Measurements from ENCODE around the gene RAD50. TPM values are rescaled to one million over a fixed set of nuclear protein-coding genes. Genes with fewer than 3 reads are reported as not detected.
"Not testable (repeated sequence)": the region's sequence is repeated elsewhere in the genome, so short reads cannot be mapped to it uniquely, and the experiment has no call there.

The RAD50 gene
- total RNA-seq, 1 donor from 2014 or later: 55.8 TPM

DNA sequence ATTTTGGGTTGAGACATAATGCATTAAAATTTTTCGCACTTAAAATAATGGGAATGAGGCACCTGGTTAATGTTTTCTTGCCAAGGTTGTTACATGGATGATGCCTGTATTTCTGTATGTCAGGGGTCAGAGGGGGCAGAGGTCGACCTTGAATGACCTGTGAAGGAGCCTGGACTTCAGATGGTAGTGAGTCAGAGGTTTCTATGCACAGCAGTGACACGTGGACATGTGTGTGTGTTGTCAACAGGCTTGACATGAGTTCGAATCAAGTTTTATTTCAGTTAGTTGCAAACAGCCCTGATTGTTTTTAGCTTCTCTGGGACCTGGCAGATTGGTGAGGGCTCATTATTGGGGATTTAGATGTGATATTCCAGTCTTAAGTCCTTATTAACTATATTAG is 17.1 kb upstream of the RAD50 start:
- Mint-ChIP-seq H3K27me3 (ENCODE audit: low read depth) (peaks cover 23% of the 10 kb centered on the region), H3K4me3 (ENCODE audit: low read depth) (no peak overlapping the region), H3K36me3 (ENCODE audit: low read depth) (no peaks in the 10 kb centered on the region), H3K4me1 (ENCODE audit: low read depth) (peaks cover 24% of the 10 kb centered on the region), H3K9me3 (no peaks in the 10 kb centered on the region), H3K27ac (no peak overlapping the region)
- DNase-seq (ENCODE audit: low spot score): no peak
- intact Hi-C loops (cut with micrococcal nuclease): no loop called here

DNA sequence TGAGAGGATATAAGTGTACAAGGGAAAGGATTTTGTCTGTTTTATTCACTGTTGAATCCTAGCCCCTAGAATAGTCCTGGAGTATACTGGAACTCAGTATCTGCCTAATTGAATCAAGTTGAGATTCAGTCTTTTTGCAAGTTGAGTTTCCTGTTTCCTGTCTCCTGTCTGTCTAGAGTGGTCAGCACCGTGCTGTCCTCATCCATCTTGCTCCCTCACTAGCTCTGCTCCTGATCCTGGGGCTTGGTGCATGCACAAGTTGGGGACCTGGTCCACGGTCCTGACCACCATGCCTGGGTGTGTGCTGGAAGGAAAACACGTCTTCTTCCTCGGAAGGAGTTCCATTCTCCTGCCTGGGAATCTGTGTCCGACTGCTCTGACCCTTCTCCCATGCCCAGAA is 16.6 kb upstream of the RAD50 start:
- H3K4me3 Mint-ChIP-seq (ENCODE audit: low read depth): no peak overlapping the region
- no peaks in the 10 kb centered on the region for H3K9me3 Mint-ChIP-seq
- intact Hi-C loops (cut with micrococcal nuclease): no loop called here

DNA sequence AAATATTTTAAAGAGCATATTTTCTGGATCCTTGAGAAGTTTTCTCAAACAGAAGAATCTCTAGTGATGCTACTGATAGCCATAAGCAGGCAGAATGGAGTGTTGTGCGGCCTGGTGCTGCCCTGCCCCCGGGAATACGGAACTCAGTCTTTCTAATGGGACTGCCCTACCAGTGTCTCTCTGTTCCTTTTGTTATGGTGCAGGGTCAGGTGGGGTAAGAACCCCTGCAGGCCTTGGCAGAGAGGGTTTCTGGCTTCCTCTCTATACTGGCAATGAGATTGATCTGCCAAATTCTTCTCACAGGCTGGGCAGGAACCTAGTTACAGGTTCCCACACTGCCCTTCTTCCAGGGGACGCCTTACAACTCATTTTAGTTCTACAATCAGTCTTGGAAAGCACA is 16.0 kb upstream of the RAD50 start:
- no peaks in the 10 kb centered on the region for H3K36me3 Mint-ChIP-seq (ENCODE audit: low read depth)
- no peak overlapping the region for H3K4me3 Mint-ChIP-seq (ENCODE audit: low read depth)
- intact Hi-C loops (cut with micrococcal nuclease): no loop called here
- H3K9me3 Mint-ChIP-seq: no peaks in the 10 kb centered on the region
- H3K27ac Mint-ChIP-seq: no peak overlapping the region
- peaks cover 31% of the 10 kb centered on the region for H3K4me1 Mint-ChIP-seq (ENCODE audit: low read depth)
- peaks cover 14% of the 10 kb centered on the region for H3K27me3 Mint-ChIP-seq (ENCODE audit: low read depth)
- DNase-seq (ENCODE audit: low spot score): no peak

More for the DNA sequence above, 16.6 kb upstream of the RAD50 start:
- Mint-ChIP-seq H3K4me1 (ENCODE audit: low read depth) (peaks cover 28% of the 10 kb centered on the region), H3K36me3 (ENCODE audit: low read depth) (no peaks in the 10 kb centered on the region), H3K27ac (no peak overlapping the region), H3K27me3 (ENCODE audit: low read depth) (peaks cover 18% of the 10 kb centered on the region)
- no peak for DNase-seq (ENCODE audit: low spot score)

DNA sequence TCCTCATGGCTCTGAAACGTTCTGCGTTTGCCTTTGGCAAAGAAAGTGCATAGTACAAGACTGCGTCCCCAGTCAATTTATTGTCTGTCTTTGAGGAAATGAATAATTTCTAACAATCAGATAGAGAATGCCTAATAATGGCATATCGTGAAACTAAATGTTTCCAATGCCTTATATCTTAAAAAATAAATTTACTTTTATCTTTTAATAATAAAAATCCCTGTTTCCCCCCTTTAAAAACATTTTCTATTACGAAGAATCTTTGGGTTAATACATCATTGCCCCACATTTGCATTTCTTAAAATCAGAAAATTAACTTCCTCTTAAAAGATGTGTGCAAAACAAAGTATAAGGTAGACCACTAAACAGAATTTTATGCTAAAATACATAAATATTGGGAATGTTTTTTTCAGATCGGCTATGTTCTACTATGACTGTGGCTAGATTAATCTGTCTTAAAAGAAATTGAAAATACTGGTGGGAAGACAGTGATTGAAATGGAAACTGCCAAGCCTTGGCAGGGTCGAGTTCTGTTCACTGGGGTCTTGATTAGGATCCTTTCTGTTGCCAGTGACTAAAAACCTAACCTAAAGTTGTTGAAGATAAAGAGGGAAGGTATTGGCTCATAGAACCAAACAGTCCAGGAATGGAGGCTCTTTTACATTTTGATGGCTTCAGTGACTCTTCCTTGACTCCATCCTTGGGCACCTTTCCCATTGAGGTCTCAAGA is 13.1 kb upstream of the RAD50 start, which contains the start of gene IL5:
IL5 (minus strand) TSS at position 51 of the 730 bp plus-strand sequence; CDS start at position 7, 44 bp downstream.
- Mint-ChIP-seq H3K4me1 (ENCODE audit: low read depth) (peaks cover 53% of the 10 kb centered on the region), H3K36me3 (ENCODE audit: low read depth) (peaks cover 6% of the 10 kb centered on the region), H3K4me3 (ENCODE audit: low read depth) (no peak within 1 kb of the TSS), H3K9me3 (no peaks in the 10 kb centered on the region), H3K27me3 (ENCODE audit: low read depth) (peaks cover 6% of the 10 kb centered on the region), H3K27ac (peak within 1 kb of the TSS; percentile 46)
- DNase-seq (ENCODE audit: low spot score): no peak
- intact Hi-C loops (cut with micrococcal nuclease): no loop called here

DNA sequence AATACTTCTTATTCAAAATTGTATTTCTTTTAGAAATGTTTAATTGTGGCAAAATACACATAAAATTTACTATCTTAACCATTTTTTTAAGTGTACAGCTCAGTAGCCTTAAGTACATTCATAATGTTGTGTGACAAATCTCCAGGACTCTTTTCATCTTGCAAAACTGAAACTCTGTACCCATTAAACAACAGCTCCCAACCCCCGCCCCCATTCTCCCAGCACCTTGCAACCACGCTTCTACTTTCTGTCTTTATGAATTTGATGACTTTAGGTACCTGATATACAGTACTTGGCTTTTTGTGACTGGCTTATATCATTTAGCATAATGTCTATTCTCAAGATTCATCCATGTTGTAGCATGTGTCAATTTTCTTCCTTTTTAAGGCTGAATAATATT is 10.7 kb upstream of the RAD50 start:
- Mint-ChIP-seq H3K27ac (peak overlapping the region; percentile 41), H3K27me3 (ENCODE audit: low read depth) (peaks cover 6% of the 10 kb centered on the region), H3K4me3 (ENCODE audit: low read depth) (no peak overlapping the region), H3K4me1 (ENCODE audit: low read depth) (peaks cover 61% of the 10 kb centered on the region), H3K9me3 (no peaks in the 10 kb centered on the region), H3K36me3 (ENCODE audit: low read depth) (peaks cover 6% of the 10 kb centered on the region)
- intact Hi-C loops (cut with micrococcal nuclease): loop anchor here (5.0 kb wide), 2 partner anchors 116 to 206 kb away; no protein-coding TSS in a partner anchor
- no peak for DNase-seq (ENCODE audit: low spot score)

DNA sequence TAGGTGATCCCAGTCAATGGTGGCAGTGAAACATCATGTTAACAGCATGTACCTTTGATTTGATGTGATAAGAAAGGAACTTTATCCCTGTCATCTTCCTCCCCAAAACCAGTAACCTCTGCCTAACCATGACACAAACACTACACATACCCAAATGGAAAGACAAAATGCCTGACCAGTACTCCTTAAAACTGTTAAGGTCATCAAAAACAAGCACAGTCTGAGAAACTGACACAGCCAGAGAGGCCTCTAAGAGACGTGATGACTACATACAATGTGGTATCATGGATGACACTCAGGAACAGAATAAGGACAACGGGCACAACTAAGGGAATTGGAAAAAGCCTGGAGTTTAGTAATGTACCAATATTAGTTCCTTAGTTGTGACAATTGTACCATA is 9.5 kb upstream of the RAD50 start:
- no peak overlapping the region for H3K4me3 Mint-ChIP-seq (ENCODE audit: low read depth)
- H3K4me1 Mint-ChIP-seq (ENCODE audit: low read depth): peaks cover 62% of the 10 kb centered on the region
- intact Hi-C loops (cut with micrococcal nuclease): loop anchor here (5.0 kb wide), 2 partner anchors 115 to 205 kb away; no protein-coding TSS in a partner anchor

DNA sequence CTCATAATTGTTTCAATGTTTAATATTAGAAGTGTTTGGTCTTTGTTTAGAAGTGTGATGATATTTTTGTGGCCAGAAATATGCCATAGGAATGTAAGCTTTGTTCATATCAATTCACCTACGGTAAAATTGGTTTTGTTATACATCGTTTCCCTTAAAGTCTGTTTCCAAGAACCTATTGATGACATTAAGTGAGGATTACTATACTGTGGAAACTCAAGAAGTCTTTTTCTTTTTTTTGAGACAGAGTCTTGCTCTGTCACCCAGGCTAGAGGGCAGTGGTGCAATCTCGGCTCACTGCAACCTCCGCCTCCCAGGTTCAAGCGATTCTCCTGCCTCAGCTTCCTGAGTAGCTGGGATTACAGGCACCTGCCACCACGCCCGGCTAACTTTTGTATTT is 7.9 kb upstream of the RAD50 start:
- H3K27me3 Mint-ChIP-seq (ENCODE audit: low read depth); H3K4me3 Mint-ChIP-seq (ENCODE audit: low read depth); DNase-seq (ENCODE audit: low spot score); H3K9me3 Mint-ChIP-seq; H3K36me3 Mint-ChIP-seq (ENCODE audit: low read depth): not testable (repeated sequence)
- H3K27ac Mint-ChIP-seq: peak overlapping the region; percentile 62
- intact Hi-C loops (cut with micrococcal nuclease): loop anchor here (1.0 to 5.0 kb wide), 5 partner anchors 8 to 203 kb away; no protein-coding TSS in a partner anchor
- H3K4me1 Mint-ChIP-seq (ENCODE audit: low read depth): peaks cover 65% of the 10 kb centered on the region

More for the DNA sequence above, 9.5 kb upstream of the RAD50 start:
- Mint-ChIP-seq H3K36me3 (ENCODE audit: low read depth) (peaks cover 6% of the 10 kb centered on the region), H3K27ac (peak overlapping the region; percentile 66), H3K9me3 (no peaks in the 10 kb centered on the region), H3K27me3 (ENCODE audit: low read depth) (no peaks in the 10 kb centered on the region)
- no peak for DNase-seq (ENCODE audit: low spot score)

DNA sequence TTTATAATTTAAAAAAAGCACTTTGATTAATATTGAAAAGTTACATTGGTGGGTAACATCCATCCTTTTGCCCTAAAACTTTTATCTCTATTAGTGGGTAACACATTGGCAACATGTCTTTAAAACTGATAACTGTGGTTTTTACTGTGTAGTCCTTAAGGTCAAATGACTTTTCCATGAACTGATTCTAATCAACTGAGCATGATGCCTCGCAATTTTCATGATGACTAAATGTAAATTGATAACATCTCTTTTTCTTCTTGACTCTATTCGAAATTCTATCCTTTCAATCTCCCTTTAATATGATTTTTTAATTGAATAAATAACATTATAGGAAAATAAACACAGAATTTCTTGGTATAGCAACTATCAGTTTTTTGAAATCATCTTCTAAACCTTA is 7.2 kb upstream of the RAD50 start:
- H3K4me3 Mint-ChIP-seq (ENCODE audit: low read depth): no peak overlapping the region
- H3K27ac Mint-ChIP-seq: peak overlapping the region; percentile 28
- intact Hi-C loops (cut with micrococcal nuclease): loop anchor here (1.0 to 5.0 kb wide), 5 partner anchors 8 to 203 kb away; no protein-coding TSS in a partner anchor
- peaks cover 57% of the 10 kb centered on the region for H3K4me1 Mint-ChIP-seq (ENCODE audit: low read depth)
- no peaks in the 10 kb centered on the region for H3K9me3 Mint-ChIP-seq
- H3K27me3 Mint-ChIP-seq (ENCODE audit: low read depth): no peaks in the 10 kb centered on the region
- DNase-seq (ENCODE audit: low spot score): no peak
- H3K36me3 Mint-ChIP-seq (ENCODE audit: low read depth): peaks cover 6% of the 10 kb centered on the region

DNA sequence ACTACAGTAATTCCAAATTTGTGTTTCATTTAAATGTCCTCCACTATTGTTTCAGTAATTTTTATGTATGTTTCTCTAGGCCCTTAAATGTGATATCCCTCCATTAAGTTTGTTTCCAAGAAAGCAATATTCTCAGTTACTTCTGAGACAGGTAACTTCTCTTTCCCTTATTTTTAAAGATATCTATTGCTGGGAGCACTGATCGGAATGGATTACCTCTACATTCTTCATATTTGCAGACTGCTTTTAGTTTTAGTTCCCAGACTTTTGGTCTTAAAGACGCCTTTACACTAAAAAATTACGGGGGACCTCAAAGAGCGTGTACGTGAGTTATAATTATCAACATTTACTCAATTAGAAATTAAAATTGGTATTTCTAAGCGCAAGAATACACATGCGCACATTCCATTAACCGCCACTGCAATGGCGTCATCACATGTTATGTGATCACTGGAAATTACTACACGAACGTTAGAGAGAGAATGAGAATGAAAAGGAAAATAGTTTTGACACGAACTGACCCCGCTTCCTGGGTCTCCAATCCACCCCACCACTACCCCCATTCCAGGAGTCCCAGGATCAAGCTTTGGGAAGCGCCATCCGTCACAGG is 519 bp upstream of the RAD50 start:
- H3K27ac Mint-ChIP-seq: peak overlapping the region; percentile 93
- peaks cover 20% of the 10 kb centered on the region for H3K36me3 Mint-ChIP-seq (ENCODE audit: low read depth)
- H3K4me3 Mint-ChIP-seq (ENCODE audit: low read depth): peak overlapping the region; percentile 89
- no peaks in the 10 kb centered on the region for H3K27me3 Mint-ChIP-seq (ENCODE audit: low read depth)
- H3K9me3 Mint-ChIP-seq: peaks cover 9% of the 10 kb centered on the region
- peaks cover 34% of the 10 kb centered on the region for H3K4me1 Mint-ChIP-seq (ENCODE audit: low read depth)
- intact Hi-C loops (cut with micrococcal nuclease): loop anchor here (5.0 kb wide), 2 partner anchors 101 to 181 kb away; partner anchors contain the start of genes IL13 and KIF3A
- DNase-seq (ENCODE audit: low spot score): no peak

DNA sequence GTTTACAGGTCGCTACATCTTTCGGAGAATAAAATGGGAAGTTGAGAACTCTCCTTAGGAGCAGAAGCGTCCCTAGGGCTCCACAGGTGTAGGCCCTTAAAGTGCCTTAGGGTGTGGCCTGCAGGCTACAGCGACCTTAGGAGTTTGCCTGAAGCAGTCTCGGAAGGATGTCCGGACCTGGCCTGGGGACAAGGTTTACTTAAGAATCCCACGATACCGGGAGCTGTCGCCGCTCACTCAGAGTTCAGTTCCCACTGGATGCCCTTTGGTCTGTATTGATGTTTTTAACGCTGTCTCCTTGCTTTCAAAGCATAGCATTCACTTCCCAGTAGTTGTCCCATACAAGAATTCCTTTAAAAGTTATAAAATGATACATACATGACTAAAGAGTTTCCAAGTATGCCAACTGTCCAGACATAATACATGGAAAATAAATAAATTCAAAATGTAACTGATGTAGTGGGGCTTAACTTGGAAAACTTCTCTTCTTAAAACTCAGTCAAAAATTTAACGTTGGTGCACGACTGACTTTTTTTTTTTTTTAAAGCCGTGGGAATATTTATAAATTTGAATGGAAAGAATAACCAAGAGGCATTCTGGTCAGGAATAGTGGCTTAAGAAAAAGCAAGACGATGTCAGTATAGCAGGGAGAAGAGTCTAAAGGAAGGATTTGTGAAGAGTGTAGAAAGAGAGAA is 848 bp downstream of the RAD50 start:
- intact Hi-C loops (cut with micrococcal nuclease): loop anchor here (1.0 to 5.0 kb wide), 3 partner anchors 8 to 180 kb away; partner anchors contain the start of genes IL13 and KIF3A
- no peaks in the 10 kb centered on the region for H3K27me3 Mint-ChIP-seq (ENCODE audit: low read depth)
- peak overlapping the region; percentile 93 for H3K27ac Mint-ChIP-seq
- no peak for DNase-seq (ENCODE audit: low spot score)
- peaks cover 20% of the 10 kb centered on the region for H3K36me3 Mint-ChIP-seq (ENCODE audit: low read depth)
- peaks cover 9% of the 10 kb centered on the region for H3K9me3 Mint-ChIP-seq
- H3K4me3 Mint-ChIP-seq (ENCODE audit: low read depth): peak overlapping the region; percentile 89
- H3K4me1 Mint-ChIP-seq (ENCODE audit: low read depth): peaks cover 31% of the 10 kb centered on the region

DNA sequence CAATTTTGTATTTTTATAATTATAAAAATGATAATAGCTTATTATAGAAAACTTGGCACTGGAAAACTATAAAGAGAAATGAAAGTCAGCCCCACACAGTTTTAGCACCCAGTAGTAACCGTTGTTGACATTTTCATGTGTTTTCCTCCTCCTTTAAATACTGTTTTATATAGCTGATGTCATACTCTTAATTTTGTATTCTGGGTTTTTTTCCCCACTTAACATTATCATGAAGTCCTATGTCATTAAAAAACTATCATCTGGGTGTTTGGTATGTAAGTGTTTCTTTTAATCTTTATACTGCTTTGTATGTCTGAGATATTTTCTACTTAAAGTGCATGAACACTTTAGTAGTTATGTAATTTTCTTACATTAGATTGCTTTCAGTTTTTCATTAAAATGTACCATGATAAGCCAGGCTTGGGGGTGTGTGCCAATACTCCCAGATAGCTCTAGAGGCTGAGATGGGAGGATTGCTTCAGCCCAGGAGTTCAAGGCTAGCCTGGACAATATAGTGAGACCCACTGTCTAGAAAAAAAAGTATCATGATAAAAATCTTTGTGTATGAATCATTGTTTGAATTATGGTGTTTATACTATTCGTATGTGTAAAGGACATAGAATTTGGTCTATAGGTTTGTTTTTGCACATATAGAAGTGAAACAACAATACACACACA is 2.7 kb downstream of the RAD50 start:
- intact Hi-C loops (cut with micrococcal nuclease): loop anchor here (5.0 kb wide), 2 partner anchors 98 to 178 kb away; partner anchors contain the start of genes IL13 and KIF3A
- H3K27ac Mint-ChIP-seq: peak overlapping the region; percentile 40
- H3K9me3 Mint-ChIP-seq: peaks cover 9% of the 10 kb centered on the region
- peaks cover 20% of the 10 kb centered on the region for H3K36me3 Mint-ChIP-seq (ENCODE audit: low read depth)
- no peaks in the 10 kb centered on the region for H3K27me3 Mint-ChIP-seq (ENCODE audit: low read depth)
- DNase-seq (ENCODE audit: low spot score): no peak
- peak overlapping the region; percentile 58 for H3K4me3 Mint-ChIP-seq (ENCODE audit: low read depth)
- H3K4me1 Mint-ChIP-seq (ENCODE audit: low read depth): peaks cover 25% of the 10 kb centered on the region

DNA sequence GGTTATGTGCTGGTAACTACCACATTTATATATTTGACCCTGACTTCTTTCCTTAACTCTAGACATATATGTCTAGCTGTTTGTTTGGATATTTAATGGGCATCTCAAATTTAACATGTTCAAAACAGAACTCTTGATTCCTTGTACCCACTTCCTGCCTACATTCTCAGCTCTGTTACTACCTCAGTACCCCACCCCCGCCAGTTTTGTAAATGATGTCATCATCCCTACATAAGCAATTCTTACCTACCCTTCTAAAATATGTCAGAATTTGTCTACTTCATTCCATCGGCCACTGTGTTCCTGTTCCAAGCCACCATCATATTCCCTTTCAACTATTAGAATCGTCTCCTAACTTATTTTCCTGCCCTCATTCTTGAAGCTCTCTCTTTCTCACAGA is 4.8 kb downstream of the RAD50 start:
- Mint-ChIP-seq H3K27ac (no peak overlapping the region), H3K9me3 (peaks cover 8% of the 10 kb centered on the region), H3K4me3 (ENCODE audit: low read depth) (no peak overlapping the region), H3K4me1 (ENCODE audit: low read depth) (peaks cover 26% of the 10 kb centered on the region), H3K27me3 (ENCODE audit: low read depth) (no peaks in the 10 kb centered on the region), H3K36me3 (ENCODE audit: low read depth) (peaks cover 24% of the 10 kb centered on the region)
- DNase-seq (ENCODE audit: low spot score): no peak
- intact Hi-C loops (cut with micrococcal nuclease): no loop called here

Measured in activated T-helper 2 cell treated with anti-CD3 and anti-CD28 coated beads, Interferon-gamma antibody, Interleukin-2, Interleukin-4, amounts not matched to agents 10 μg/mL and 5 μg/mL and 100 μg/mL, durations not matched to agents 14 hours and 24 hours and 36 hours (primary cell).